Activated B cell treated with CpG ODN at 0.5 μM for 24 hours (primary cell): Measurements from ENCODE around the gene PLS1. TPM values are rescaled to one million over a fixed set of nuclear protein-coding genes. Genes with fewer than 3 reads are reported as not detected.
"Not testable (repeated sequence)": the region's sequence is repeated elsewhere in the genome, so short reads cannot be mapped to it uniquely, and the experiment has no call there.

Experiments
- ATAC-seq: fragments of 200-7000 bp; cut with Tn5 transposase; one replicate; pipeline ENCODE4 v1.10.0; 2021; ENCODE audit warnings: low read depth, mild to moderate bottlenecking, moderate library complexity
- CTCF ChIA-PET: fragments of 350-600 bp; sonication (Branson Sonifier 250); formaldehyde crosslinking; loops from one replicate; lab custom pipeline; 2021; ENCODE audit warnings: antibody characterized with exemption; lab: Charles Lee
- POLR2A ChIA-PET: fragments of 350-600 bp; sonication (Branson Sonifier 250); formaldehyde crosslinking; loops from one replicate; lab custom pipeline; 2021; ENCODE audit warnings: antibody characterized with exemption; lab: Charles Lee
- DNase-seq: peaks from one replicate; pipeline ENCODE4 v3.0.0; 2022
- H3K27ac Mint-ChIP-seq: one replicate; pipeline ENCODE4 v1.8.0; 2020; ENCODE audit warnings: mixed read lengths
- H3K27me3 Mint-ChIP-seq: one replicate; pipeline ENCODE4 v1.8.0; 2021; ENCODE audit warnings: mixed read lengths
- H3K36me3 Mint-ChIP-seq: one replicate; pipeline ENCODE4 v1.8.0; 2021; ENCODE audit warnings: low read depth, mixed read lengths
- H3K4me1 Mint-ChIP-seq: one replicate; pipeline ENCODE4 v1.8.0; 2021; ENCODE audit warnings: mixed read lengths
- H3K4me3 Mint-ChIP-seq: one replicate; pipeline ENCODE4 v1.8.0; 2020; ENCODE audit warnings: mild to moderate bottlenecking, mixed read lengths
- H3K9me3 Mint-ChIP-seq: one replicate; pipeline ENCODE4 v1.8.0; 2020; ENCODE audit warnings: mixed read lengths
- CTCF ChIP-seq: fragments of 200-600 bp; IDR thresholded peaks from one replicate; pipeline ENCODE4 v1.8.0; 2022; ENCODE audit warnings: antibody characterized with exemption, mild to moderate bottlenecking
- intact Hi-C: fragments of 100-400 bp; cut with micrococcal nuclease; formaldehyde crosslinking; loops from one replicate; pipeline ENCODE4 v1.15.1; 2024
- total RNA-seq: library from RNA; stranded (reverse); gene quantifications from 2 replicates; pipeline ENCODE4 v1.2.3, GENCODE V29; 2022

The PLS1 gene
- total RNA-seq, 1 donor from 2014 or later: 0.91 TPM

GRCh38 chr3:142563496-142563997 is 32.6 kb upstream of the PLS1 start:
- H3K9me3 Mint-ChIP-seq: no peaks in the 10 kb centered on the region
- no peak for ATAC-seq
- ChIA-PET POLR2A (no interaction called here), CTCF (no interaction called here)
- H3K27me3 Mint-ChIP-seq: no peaks in the 10 kb centered on the region
- H3K27ac Mint-ChIP-seq: no peak overlapping the region
- peaks cover 66% of the 10 kb centered on the region for H3K36me3 Mint-ChIP-seq
- H3K4me3 Mint-ChIP-seq: no peak overlapping the region
- TF ChIP-seq CTCF: no peak
- DNase-seq: no peak
- H3K4me1 Mint-ChIP-seq: no peaks in the 10 kb centered on the region
- intact Hi-C loops: loop anchor here (5.0 kb wide), 1 partner anchor 36 kb away; no protein-coding TSS in a partner anchor

GRCh38 chr3:142566096-142566495 is 30.1 kb upstream of the PLS1 start:
- Mint-ChIP-seq H3K9me3 (no peaks in the 10 kb centered on the region), H3K4me1 (peaks cover 9% of the 10 kb centered on the region), H3K27me3 (no peaks in the 10 kb centered on the region), H3K36me3 (peaks cover 60% of the 10 kb centered on the region), H3K4me3 (no peak overlapping the region), H3K27ac (no peak overlapping the region)
- ChIA-PET POLR2A (no interaction called here), CTCF (no interaction called here)
- DNase-seq (no peak), ATAC-seq (no peak)
- intact Hi-C loops: no loop called here
- no peak for TF ChIP-seq CTCF

- CTCF ChIA-PET: no interaction called here
- ATAC-seq (no peak), DNase-seq (no peak)
- Mint-ChIP-seq H3K36me3 (peaks cover 41% of the 10 kb centered on the region), H3K4me1 (peaks cover 9% of the 10 kb centered on the region), H3K27me3 (no peaks in the 10 kb centered on the region), H3K4me3 (no peak overlapping the region), H3K27ac (no peak overlapping the region), H3K9me3 (no peaks in the 10 kb centered on the region)
- intact Hi-C loops: no loop called here
- no peak for TF ChIP-seq CTCF
- POLR2A ChIA-PET: no interaction called here
These were observed 27.7 kb upstream of the PLS1 start for GRCh38 chr3:142568393-142569017.

- intact Hi-C loops, H3K9me3 Mint-ChIP-seq, ATAC-seq, H3K27me3 Mint-ChIP-seq, H3K4me3 Mint-ChIP-seq, CTCF ChIA-PET, DNase-seq, H3K27ac Mint-ChIP-seq: not testable (repeated sequence)
- H3K4me1 Mint-ChIP-seq: peaks cover 13% of the 10 kb centered on the region
- POLR2A ChIA-PET: interaction anchor here (1.2 kb wide), 1 partner anchor 9 kb away, joined by 5 read pairs; the partner anchor contains the start of gene ATR
- peaks cover 38% of the 10 kb centered on the region for H3K36me3 Mint-ChIP-seq
These were observed 26.8 kb upstream of the PLS1 start for GRCh38 chr3:142569422-142569821.

- H3K9me3 Mint-ChIP-seq, DNase-seq, H3K27me3 Mint-ChIP-seq, H3K4me3 Mint-ChIP-seq, CTCF ChIA-PET, H3K27ac Mint-ChIP-seq, POLR2A ChIA-PET, ATAC-seq: not testable (repeated sequence)
- Mint-ChIP-seq H3K4me1 (peaks cover 49% of the 10 kb centered on the region), H3K36me3 (peaks cover 37% of the 10 kb centered on the region)
- intact Hi-C loops: loop anchor here (10.0 kb wide), 2 partner anchors 429 to 1351 kb away; partner anchors contain the start of gene TFDP2
These were observed 22.0 kb upstream of the PLS1 start for GRCh38 chr3:142574223-142574622.

GRCh38 chr3:142574665-142575064 is 21.5 kb upstream of the PLS1 start:
- DNase-seq (no peak), ATAC-seq (no peak)
- intact Hi-C loops: loop anchor here (5.0 to 10.0 kb wide), 7 partner anchors 352 to 1398 kb away; partner anchors contain the start of genes DIPK2A, RNF7 and TFDP2
- no peaks in the 10 kb centered on the region for H3K27me3 Mint-ChIP-seq
- TF ChIP-seq CTCF: no peak
- no peaks in the 10 kb centered on the region for H3K9me3 Mint-ChIP-seq
- ChIA-PET POLR2A (no interaction called here), CTCF (no interaction called here)
- no peak overlapping the region for H3K27ac Mint-ChIP-seq
- H3K4me3 Mint-ChIP-seq: no peak overlapping the region
- H3K4me1 Mint-ChIP-seq: peaks cover 54% of the 10 kb centered on the region
- peaks cover 37% of the 10 kb centered on the region for H3K36me3 Mint-ChIP-seq
